H1 (cell line): ENCODE results near the gene B3GALT5. TPM values are rescaled to one million over a fixed set of nuclear protein-coding genes. Genes with fewer than 3 reads are reported as not detected.

Experiments
- CTCF ChIA-PET: fragments of 300-600 bp; sonication (Branson Sonifier 250); formaldehyde crosslinking; loops from one replicate; lab custom pipeline; 2021; ENCODE audit not compliant: partially characterized antibody; lab: Charles Lee
- POLR2A ChIA-PET: fragments of 300-600 bp; sonication (Branson Sonifier 250); formaldehyde crosslinking; loops from one replicate; lab custom pipeline; 2021; ENCODE audit warnings: inconsistent platforms; ENCODE audit not compliant: partially characterized antibody; lab: Charles Lee
- DNase-seq, 2 experiments: peaks; one replicate each; pipeline versions ENCODE4 v3.0.0 to v3.0.0-alpha.2; 2010 to 2022; ENCODE audit warnings: low spot score in 2 of 2, low read depth in 1 of 2, mixed read lengths in 1 of 2
- FAIRE-seq: peaks from 2 replicates; lab custom pipeline; 2011; peaks lifted over from hg19 to GRCh38; lab: Jason Lieb, UNC
- H2AFZ ChIP-seq: 2 replicates; pipeline ENCODE4 v1.8.1; 2012; ENCODE audit warnings: low read length, inconsistent platforms
- H2AK5ac ChIP-seq: 2 replicates; pipeline ENCODE4 v1.6.1; 2013; ENCODE audit warnings: low read depth, low read length
- H2BK120ac ChIP-seq: replicated peaks from 2 replicates; pipeline ENCODE3; 2013; ENCODE audit warnings: low read depth, low read length, inconsistent platforms
- H2BK12ac ChIP-seq: 2 replicates; pipeline ENCODE4 v1.6.1; 2013; ENCODE audit warnings: low read depth, low read length
- H2BK15ac ChIP-seq: 2 replicates; pipeline ENCODE4 v1.6.1; 2013; ENCODE audit warnings: low read length
- H2BK20ac ChIP-seq: 2 replicates; pipeline ENCODE4 v1.6.1; 2013; ENCODE audit warnings: low read length
- H2BK5ac ChIP-seq: 2 replicates; pipeline ENCODE4 v1.6.1; 2013; ENCODE audit warnings: low read depth, low read length
- H3K14ac ChIP-seq: 2 replicates; pipeline ENCODE4 v1.6.1; 2013; ENCODE audit warnings: inconsistent platforms; ENCODE audit not compliant: insufficient read length
- H3K18ac ChIP-seq: 2 replicates; pipeline ENCODE4 v1.6.1; 2013; ENCODE audit warnings: low read length; ENCODE audit errors: extremely low read depth
- H3K23ac ChIP-seq: 2 replicates; pipeline ENCODE4 v1.6.1; 2013; ENCODE audit warnings: inconsistent platforms; ENCODE audit not compliant: insufficient read length
- H3K23me2 ChIP-seq: 2 replicates; pipeline ENCODE4 v1.6.1; 2013; ENCODE audit warnings: low read depth, low read length
- H3K27ac ChIP-seq: 2 replicates; pipeline ENCODE4 v1.6.1; 2011; ENCODE audit warnings: low read depth, low read length, inconsistent platforms
- H3K27me3 ChIP-seq, 4 experiments: replicated peaks in 1 of 4; 1 replicate in 1 of 4; 2 replicates in 3 of 4; pipeline versions ENCODE4 v1.6.1 to v1.8.1; 2011 to 2013; ENCODE audit warnings: low read length in 3 of 4, mild to moderate bottlenecking in 3 of 4, inconsistent platforms in 2 of 4, mixed read lengths in 2 of 4, moderate library complexity in 1 of 4; ENCODE audit not compliant: control insufficient read depth in 3 of 4, insufficient read depth in 3 of 4; ENCODE audit errors: extremely low read depth in 1 of 4
- H3K36me3 ChIP-seq, 4 experiments: 2 replicates each; pipeline versions ENCODE4 v1.6.1 to v1.8.1; 2011 to 2013; ENCODE audit warnings: mild to moderate bottlenecking in 4 of 4, low read length in 3 of 4, moderate library complexity in 2 of 4, control low read depth in 1 of 4, inconsistent platforms in 1 of 4; ENCODE audit not compliant: insufficient read depth in 4 of 4, control insufficient read depth in 2 of 4
- H3K4ac ChIP-seq: replicated peaks from 2 replicates; pipeline ENCODE3; 2013; ENCODE audit warnings: low read length, low read depth, mixed read lengths, inconsistent platforms; ENCODE audit not compliant: insufficient read length
- H3K4me1 ChIP-seq, 4 experiments: replicated peaks in 1 of 4; 1 replicate in 1 of 4; 2 replicates in 3 of 4; pipeline versions ENCODE4 v1.6.1 to v1.8.1; 2011 to 2013; ENCODE audit warnings: low read length in 3 of 4, inconsistent platforms in 2 of 4, mixed read lengths in 1 of 4; ENCODE audit not compliant: insufficient read depth in 4 of 4, control insufficient read depth in 3 of 4
- H3K4me2 ChIP-seq, 2 experiments: 2 replicates each; pipeline versions ENCODE4 v1.6.1 to v1.8.1; 2011 to 2013; ENCODE audit warnings: low read depth in 2 of 2, low read length in 2 of 2, control low read depth in 1 of 2, inconsistent platforms in 1 of 2, mild to moderate bottlenecking in 1 of 2; ENCODE audit not compliant: insufficient read depth in 1 of 2
- H3K4me3 ChIP-seq, 4 experiments: fragments of 200-600, 300-600 bp in 1 of 4; sonication (generic), shearing (Covaris generic), sonication (Bioruptor Twin) in 1 of 4; 2 replicates each; pipeline versions ENCODE4 v1.5.1 to v1.8.1; 2011 to 2016; ENCODE audit warnings: low read length in 4 of 4, low read depth in 3 of 4, control low read depth in 2 of 4, inconsistent platforms in 2 of 4, mild to moderate bottlenecking in 2 of 4, mixed read lengths in 1 of 4, moderate library complexity in 1 of 4; ENCODE audit not compliant: insufficient read depth in 2 of 4; ENCODE audit errors: extremely low read depth in 1 of 4
- H3K56ac ChIP-seq: replicated peaks from 2 replicates; pipeline ENCODE3; 2013; ENCODE audit warnings: low read depth, mild to moderate bottlenecking, mixed read lengths, low read length, inconsistent platforms; ENCODE audit not compliant: insufficient read length
- H3K79me1 ChIP-seq: 2 replicates; pipeline ENCODE4 v1.6.1; 2013; ENCODE audit warnings: low read depth, low read length, control low read depth
- H3K79me2 ChIP-seq, 2 experiments: 2 replicates each; pipeline versions ENCODE4 v1.6.1 to v1.8.1; 2012 to 2013; ENCODE audit warnings: low read length in 2 of 2, mild to moderate bottlenecking in 2 of 2, inconsistent platforms in 1 of 2; ENCODE audit not compliant: insufficient read depth in 2 of 2, control insufficient read depth in 1 of 2
- H3K9ac ChIP-seq, 4 experiments: replicated peaks in 1 of 4; 1 replicate in 1 of 4; 2 replicates in 3 of 4; pipeline versions ENCODE4 v1.6.1 to v1.8.1; 2011 to 2013; ENCODE audit warnings: low read depth in 3 of 4, low read length in 3 of 4, control low read depth in 2 of 4, mild to moderate bottlenecking in 2 of 4, moderate library complexity in 2 of 4, inconsistent platforms in 1 of 4; ENCODE audit errors: extremely low read depth in 1 of 4
- H3K9me3 ChIP-seq, 2 experiments: 2 replicates each; pipeline versions ENCODE4 v1.6.1 to v1.8.1; 2012 to 2013; ENCODE audit warnings: mild to moderate bottlenecking in 2 of 2, moderate library complexity in 2 of 2, control low read depth in 1 of 2, inconsistent platforms in 1 of 2, low read depth in 1 of 2, low read length in 1 of 2, mixed read lengths in 1 of 2; ENCODE audit not compliant: insufficient read depth in 2 of 2
- H4K20me1 ChIP-seq, 2 experiments: replicated peaks in 1 of 2; 2 replicates each; pipeline versions ENCODE3 to v1.8.1; 2011 to 2013; ENCODE audit warnings: inconsistent platforms in 2 of 2, low read length in 2 of 2, mild to moderate bottlenecking in 1 of 2; ENCODE audit not compliant: insufficient read depth in 2 of 2, control insufficient read depth in 1 of 2
- H4K5ac ChIP-seq: 2 replicates; pipeline ENCODE4 v1.6.1; 2013; ENCODE audit warnings: low read length, low read depth, mixed read lengths, inconsistent platforms; ENCODE audit not compliant: insufficient read length
- H4K8ac ChIP-seq: 2 replicates; pipeline ENCODE4 v1.8.0; 2013; ENCODE audit warnings: mild to moderate bottlenecking, moderate library complexity, low read length, inconsistent platforms; ENCODE audit not compliant: insufficient read depth; ENCODE audit errors: extremely low read depth
- H4K91ac ChIP-seq: replicated peaks from 2 replicates; pipeline ENCODE3; 2013; ENCODE audit warnings: low read length, mixed read lengths, inconsistent platforms; ENCODE audit not compliant: insufficient read length
- BACH1 ChIP-seq: IDR thresholded peaks from 2 replicates; pipeline ENCODE4 v1.6.1; 2012; ENCODE audit warnings: low read length, improper control_type of control experiment
- EGR1 ChIP-seq: IDR thresholded peaks from 2 replicates; pipeline ENCODE4 v1.6.1; 2011; ENCODE audit warnings: low read depth, low read length, borderline replicate concordance
- FOSL1 ChIP-seq: IDR thresholded peaks from 2 replicates; pipeline ENCODE4 v1.6.1; 2011; ENCODE audit warnings: mild to moderate bottlenecking, low read depth, low read length, moderate library complexity; ENCODE audit not compliant: insufficient read depth
- GABPA ChIP-seq: IDR thresholded peaks from 2 replicates; pipeline ENCODE4 v1.6.1; 2011; ENCODE audit warnings: mild to moderate bottlenecking, low read length, moderate library complexity, borderline replicate concordance; ENCODE audit not compliant: insufficient read depth
- NANOG ChIP-seq: IDR thresholded peaks from 2 replicates; pipeline ENCODE4 v1.6.1; 2011; ENCODE audit warnings: low read length, low read depth, mild to moderate bottlenecking, inconsistent platforms; ENCODE audit not compliant: insufficient read depth, poor library complexity, severe bottlenecking
- NRF1 ChIP-seq: IDR thresholded peaks from 2 replicates; pipeline ENCODE4 v1.6.1; 2011; ENCODE audit warnings: mild to moderate bottlenecking, low read depth, low read length, improper control_type of control experiment
- SIX5 ChIP-seq: IDR thresholded peaks from 2 replicates; pipeline ENCODE4 v1.6.1; 2011; ENCODE audit warnings: mild to moderate bottlenecking, low read depth, low read length
- TEAD4 ChIP-seq: IDR thresholded peaks from 2 replicates; pipeline ENCODE4 v1.6.1; 2012; ENCODE audit warnings: low read depth, low read length, inconsistent platforms, mixed read lengths
- WGBS, 2 experiments: shearing (Covaris generic) in 1 of 2; methylation state at CpG; one replicate each; pipeline versions ENCODE4 v1.1.6 to v1.1.7; 2013 to 2015; ENCODE audit warnings: low lambda C conversion rate in 2 of 2, mixed read lengths in 2 of 2, inconsistent platforms in 1 of 2, low coverage in 1 of 2, missing lambda C conversion rate in 1 of 2; ENCODE audit not compliant: insufficient replicate concordance in 2 of 2, insufficient coverage in 1 of 2, insufficient read length in 1 of 2; ENCODE audit errors: extremely low coverage in 1 of 2, missing lambda C conversion rate in 1 of 2; 5-methylcytosine and 5-hydroxymethylcytosine counted together
- polyA plus RNA-seq, 7 experiments: library from polyadenylated mRNA; depleted of rRNA in 3 of 7; stranded (reverse) in 5 of 7; unstranded in 2 of 7; fragments of >200 nt in 5 of 7; fragments of 200-250 nt in 2 of 7; gene quantifications; 1 replicate in 5 of 7; 2 replicates in 1 of 7; 4 replicates in 1 of 7; pipeline versions ENCODE4 v1.2.1 to v1.2.3, GENCODE V29; 2011 to 2013; ENCODE audit warnings: missing spikeins in 2 of 7, mixed read lengths in 2 of 7
- total RNA-seq: library from RNA; stranded (reverse); fragmentation: NEBNext Ultra II Directional; extraction: Animal tissue kit (Norgen Biotek cat#: 25700); gene quantifications from 2 replicates; pipeline ENCODE4 v1.2.1, GENCODE V29; 2021
- TF ChIP-seq, protein P1 (sequence below): IDR thresholded peaks from 2 replicates; pipeline ENCODE4 v1.6.1; 2012; ENCODE audit warnings: inconsistent platforms

Gene B3GALT5
- total and polyA plus RNA-seq, 2 of the 8 experiments (the other 6 are each of a cell fraction or from before 2014, with no cell fraction given): 11.9 to 25.1 TPM

DNA sequence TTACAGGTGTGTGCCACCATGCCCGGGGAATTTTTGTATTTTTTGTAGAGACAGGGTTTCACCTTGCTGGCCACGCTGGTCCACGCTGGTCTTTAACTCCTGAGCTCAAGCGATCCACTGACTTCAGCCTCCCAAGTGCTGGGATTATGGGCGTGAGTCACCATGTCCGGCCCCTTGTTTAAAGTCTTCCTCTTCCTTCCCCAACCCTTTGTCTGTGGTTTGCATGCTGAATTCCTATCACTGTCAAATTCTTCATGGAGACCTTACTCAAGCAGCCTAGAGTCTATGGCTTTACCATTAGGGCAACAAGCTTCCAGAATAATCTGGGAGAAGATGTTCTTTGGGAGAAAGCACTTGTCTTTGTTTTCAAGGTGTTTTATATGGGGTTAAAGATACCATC is 34.7 kb downstream of the B3GALT5 start:
- H2AFZ ChIP-seq: no peak overlapping the region
- no peak overlapping the region for H3K4me2 ChIP-seq
- no peak overlapping the region for H3K4me3 ChIP-seq
- H2BK15ac ChIP-seq: no peak overlapping the region
- H3K79me1 ChIP-seq: peaks cover 3% of the 10 kb centered on the region; the same call in 1 of the 2 replicates
- H4K91ac ChIP-seq: no peak overlapping the region
- no peaks in the 10 kb centered on the region for H4K20me1 ChIP-seq
- no peak overlapping the region for H3K27ac ChIP-seq
- no peaks in the 10 kb centered on the region for H3K23me2 ChIP-seq
- peaks cover 11 to 56% (median 24%) of the 10 kb centered on the region in 4 experiments; a peak in 7 of 8 replicates for H3K36me3 ChIP-seq
- H3K14ac ChIP-seq: no peak overlapping the region
- no peak overlapping the region for H2AK5ac ChIP-seq
- no peak overlapping the region for H3K18ac ChIP-seq
- FAIRE-seq (no peak), DNase-seq (no peak)
- ChIA-PET POLR2A (no interaction called here), CTCF (interaction anchor here (1.0 to 1.8 kb wide), 3 partner anchors 9 to 22 kb away, joined by 3 to 4 read pairs (median 4); no protein-coding TSS in a partner anchor)
- H2BK20ac ChIP-seq: no peak overlapping the region
- no peak overlapping the region for H2BK5ac ChIP-seq
- H3K4me1 ChIP-seq: peaks cover 0 to 16% (median 7%) of the 10 kb centered on the region in 4 experiments; a peak in 6 of 7 replicates
- H3K4ac ChIP-seq: no peak overlapping the region
- H3K56ac ChIP-seq: no peak overlapping the region
- H2BK120ac ChIP-seq: no peak overlapping the region
- 93% methylated on average over 6 of the region's 6 CpGs; no CpG with 5 or more reads in 1 of the 2 experiments for WGBS, 2 experiments
- H3K23ac ChIP-seq: no peak overlapping the region
- no peak overlapping the region for H2BK12ac ChIP-seq
- H4K5ac ChIP-seq: no peak overlapping the region
- no peak overlapping the region for H4K8ac ChIP-seq
- no peaks in the 10 kb centered on the region; a peak in 1 of 7 replicates for H3K27me3 ChIP-seq
- no peaks in the 10 kb centered on the region for H3K9me3 ChIP-seq
- no peak overlapping the region for H3K9ac ChIP-seq
- TF ChIP-seq EGR1 (no peak), NRF1 (no peak), FOSL1 (no peak), TEAD4 (no peak), SIX5 (no peak), NANOG (no peak), BACH1 (no peak), GABPA (no peak)
- TF ChIP-seq, protein P1, sequence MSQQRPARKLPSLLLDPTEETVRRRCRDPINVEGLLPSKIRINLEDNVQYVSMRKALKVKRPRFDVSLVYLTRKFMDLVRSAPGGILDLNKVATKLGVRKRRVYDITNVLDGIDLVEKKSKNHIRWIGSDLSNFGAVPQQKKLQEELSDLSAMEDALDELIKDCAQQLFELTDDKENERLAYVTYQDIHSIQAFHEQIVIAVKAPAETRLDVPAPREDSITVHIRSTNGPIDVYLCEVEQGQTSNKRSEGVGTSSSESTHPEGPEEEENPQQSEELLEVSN: no peak
- TF ChIP-seq, all 59 proteins: peak for 0
- peaks cover 0 to 59% of the 10 kb centered on the region in 2 experiments; a peak in 2 of 4 replicates for H3K79me2 ChIP-seq
